ENCODE data around the gene TMEM14B.

Gene TMEM14B

GRCh38 chr6:10778230-10778629 is 30.6 kb downstream of the TMEM14B start:
- Histone ChIP-seq H3K27me3 (ENCODE audit: insufficient read depth, low read depth, severe bottlenecking) (no peaks in the 10 kb centered on the region), H3K36me3 (peaks cover 98% of the 10 kb centered on the region), H3K4me3 (ENCODE audit: low read depth, low read length) (no peak overlapping the region), H3K27ac (peak overlapping the region; percentile 49), H3K9me3 (ENCODE audit: severe bottlenecking) (no peaks in the 10 kb centered on the region)
- DNase-seq = no peak
- TF ChIP-seq CTCF (IDR thresholded peaks at IDR 0.05; ENCODE audit: low read depth, low read length) = no peak

- peak overlapping the region; percentile 58 for H3K27ac ChIP-seq
- no peaks in the 10 kb centered on the region for H3K27me3 ChIP-seq (ENCODE audit: insufficient read depth, low read depth, severe bottlenecking)
- no peak overlapping the region for H3K4me3 ChIP-seq (ENCODE audit: low read depth, low read length)
- peak; percentile 62 for DNase-seq
- peaks cover 98% of the 10 kb centered on the region for H3K36me3 ChIP-seq
- H3K9me3 ChIP-seq (ENCODE audit: severe bottlenecking) = no peaks in the 10 kb centered on the region
- TF ChIP-seq CTCF (IDR thresholded peaks at IDR 0.05; ENCODE audit: low read depth, low read length) = no peak
Observed at GRCh38 chr6:10779076-10779475, 31.5 kb downstream of the TMEM14B start.

GRCh38 chr6:10791673-10792072 is 44.1 kb downstream of the TMEM14B start:
- H3K27me3 ChIP-seq (ENCODE audit: insufficient read depth, low read depth, severe bottlenecking) = no peaks in the 10 kb centered on the region
- no peak for TF ChIP-seq CTCF (IDR thresholded peaks at IDR 0.05; ENCODE audit: low read depth, low read length)
- no peak overlapping the region for H3K4me3 ChIP-seq (ENCODE audit: low read depth, low read length)
- H3K27ac ChIP-seq = no peak overlapping the region
- no peaks in the 10 kb centered on the region for H3K9me3 ChIP-seq (ENCODE audit: severe bottlenecking)
- peaks cover 95% of the 10 kb centered on the region for H3K36me3 ChIP-seq
- no peak for DNase-seq

GRCh38 chr6:10792101-10792500 is 44.5 kb downstream of the TMEM14B start:
- H3K4me3 ChIP-seq (ENCODE audit: low read depth, low read length) = no peak overlapping the region
- DNase-seq = no peak
- H3K27ac ChIP-seq = no peak overlapping the region
- H3K27me3 ChIP-seq (ENCODE audit: insufficient read depth, low read depth, severe bottlenecking) = no peaks in the 10 kb centered on the region
- no peaks in the 10 kb centered on the region for H3K9me3 ChIP-seq (ENCODE audit: severe bottlenecking)
- peaks cover 98% of the 10 kb centered on the region for H3K36me3 ChIP-seq
- no peak for TF ChIP-seq CTCF (IDR thresholded peaks at IDR 0.05; ENCODE audit: low read depth, low read length)

GRCh38 chr6:10793035-10793434 is 45.4 kb downstream of the TMEM14B start:
- Histone ChIP-seq H3K27ac (no peak overlapping the region), H3K36me3 (peaks cover 98% of the 10 kb centered on the region), H3K4me3 (ENCODE audit: low read depth, low read length) (no peak overlapping the region), H3K9me3 (ENCODE audit: severe bottlenecking) (no peaks in the 10 kb centered on the region), H3K27me3 (ENCODE audit: insufficient read depth, low read depth, severe bottlenecking) (no peaks in the 10 kb centered on the region)
- no peak for TF ChIP-seq CTCF (IDR thresholded peaks at IDR 0.05; ENCODE audit: low read depth, low read length)
- DNase-seq = no peak

GRCh38 chr6:10793695-10794094 is 46.1 kb downstream of the TMEM14B start:
- no peak for TF ChIP-seq CTCF (IDR thresholded peaks at IDR 0.05; ENCODE audit: low read depth, low read length)
- DNase-seq = no peak
- Histone ChIP-seq H3K36me3 (peaks cover 94% of the 10 kb centered on the region), H3K27ac (no peak overlapping the region), H3K9me3 (ENCODE audit: severe bottlenecking) (no peaks in the 10 kb centered on the region), H3K27me3 (ENCODE audit: insufficient read depth, low read depth, severe bottlenecking) (no peaks in the 10 kb centered on the region), H3K4me3 (ENCODE audit: low read depth, low read length) (no peak overlapping the region)
